ENCODE data around the gene ATP2B3.

The ATP2B3 gene

DNA sequence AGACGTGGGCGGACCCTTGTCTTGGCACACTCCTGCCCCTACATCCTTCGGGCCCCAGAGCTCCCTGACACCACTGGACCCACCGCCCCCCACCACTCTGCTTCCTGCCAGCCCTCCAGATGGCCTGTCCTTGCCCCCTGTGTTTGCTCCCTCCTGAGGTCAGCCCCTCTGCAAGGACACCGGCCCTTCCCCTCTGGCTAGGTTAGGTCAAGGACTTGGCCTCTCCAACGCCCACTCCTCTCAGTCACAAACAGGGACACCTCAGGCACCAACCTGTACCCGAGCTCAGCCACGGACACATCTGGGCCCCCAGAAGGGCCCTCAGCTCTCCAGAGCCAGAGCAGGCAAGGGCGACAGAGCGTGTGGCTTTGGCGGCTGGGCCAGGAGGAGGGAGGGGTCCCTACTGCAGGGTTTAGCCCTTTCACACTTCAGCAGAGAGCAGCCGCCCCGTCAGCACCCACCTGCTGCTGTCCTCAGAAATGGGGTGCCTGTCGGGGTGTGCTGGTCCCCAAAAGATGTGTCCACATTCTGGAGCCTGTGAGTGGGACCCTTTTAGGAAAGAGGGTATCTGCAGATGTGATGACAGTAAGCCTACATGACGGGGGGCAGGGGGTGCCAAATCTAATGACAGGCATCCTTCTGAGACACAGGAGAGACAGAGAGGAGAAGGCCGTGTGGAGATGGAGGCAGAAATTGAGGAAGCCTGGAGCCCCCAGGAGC lies 106.0 kb downstream of the ATP2B3 start:
- FAIRE-seq: no peak

DNA sequence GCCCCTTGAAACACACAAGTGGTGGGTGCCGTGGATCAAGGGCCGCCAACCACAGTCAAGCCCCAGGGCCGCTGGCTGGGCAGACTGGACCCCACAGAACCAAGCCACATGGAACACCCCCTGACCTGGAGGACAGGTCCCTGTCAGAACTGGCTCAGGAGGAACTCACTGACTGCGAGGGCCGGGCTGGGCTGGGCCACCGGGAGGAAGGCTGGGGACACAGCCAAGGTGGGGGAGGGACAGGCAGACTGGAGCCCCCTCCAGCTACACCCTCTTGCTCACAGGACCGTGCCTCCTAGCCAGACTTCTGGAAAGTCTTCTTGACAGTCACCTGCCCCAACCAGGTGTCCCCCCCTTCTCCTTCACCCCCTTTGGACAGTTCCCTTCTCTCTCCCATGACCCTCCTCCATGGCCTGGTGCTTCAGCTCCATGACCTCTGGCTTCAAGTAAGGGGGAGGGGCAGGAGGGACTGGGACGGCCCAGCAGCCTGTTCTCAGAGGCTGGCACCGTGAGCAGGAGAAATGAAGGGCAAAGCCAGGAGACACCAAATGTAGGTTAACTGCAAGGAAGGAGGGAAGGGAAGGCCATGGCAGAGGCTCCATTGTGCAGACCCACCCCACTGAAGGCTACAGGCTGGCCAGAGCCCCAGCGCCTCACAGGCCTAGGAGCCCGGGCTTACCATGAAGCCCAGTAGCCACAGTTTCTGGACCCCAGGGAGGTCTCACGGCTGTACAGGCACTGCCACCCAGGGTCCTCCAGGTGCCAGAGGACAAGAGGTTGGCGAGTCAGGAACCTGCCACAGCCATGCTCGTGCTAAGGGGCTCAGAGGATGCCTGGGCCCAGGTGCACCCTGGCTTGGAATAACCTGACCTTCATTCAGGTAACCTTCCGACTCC lies 107.0 kb downstream of the ATP2B3 start:
- no peak for FAIRE-seq

GRCh38 chrX:153625271-153626024 lies 108.0 kb downstream of the ATP2B3 start:
- FAIRE-seq: no peak

- no peak for FAIRE-seq
These were observed 108.7 kb downstream of the ATP2B3 start for GRCh38 chrX:153626025-153626633.

DNA sequence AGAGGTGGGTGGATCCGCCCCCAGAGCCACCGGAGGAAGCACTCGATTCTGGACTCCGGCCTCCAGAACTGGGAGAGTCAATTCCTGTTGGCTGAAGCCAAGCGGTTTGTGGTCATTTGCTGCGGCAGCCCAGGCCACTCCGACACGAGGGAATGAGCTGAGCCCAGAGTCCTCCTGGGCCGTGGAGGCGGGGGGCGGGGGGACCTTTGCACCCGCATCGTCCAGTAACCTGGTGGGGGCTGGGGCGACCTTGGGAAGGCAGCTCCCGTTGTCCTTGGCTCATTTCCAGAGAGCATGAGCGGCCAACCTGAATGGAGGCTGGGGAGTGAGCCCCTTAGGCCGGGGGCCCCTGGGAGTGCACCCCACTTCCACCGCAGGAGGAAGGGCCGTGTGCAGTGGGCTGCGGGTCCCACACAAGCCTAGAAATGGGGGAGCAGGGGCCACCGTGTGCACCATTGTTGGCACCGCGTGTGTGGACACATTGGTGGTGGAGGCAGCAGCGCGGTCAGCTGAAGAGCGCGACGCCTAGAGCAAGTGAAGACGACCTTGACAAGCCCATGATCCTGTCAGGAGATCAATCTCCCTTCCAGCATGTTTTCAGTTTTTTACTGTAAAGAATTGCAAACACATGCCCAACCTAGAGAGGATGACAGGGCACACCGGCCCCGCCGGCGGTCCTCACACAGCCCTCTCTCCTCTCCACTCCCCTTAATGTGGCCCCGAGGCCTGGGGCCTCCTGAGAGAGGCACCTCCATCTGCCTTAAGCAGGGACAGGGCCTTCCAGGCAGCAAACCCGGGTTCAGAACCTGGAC lies 109.6 kb downstream of the ATP2B3 start:
- FAIRE-seq: no peak

GRCh38 chrX:153627675-153628111 lies 110.3 kb downstream of the ATP2B3 start:
- FAIRE-seq: no peak

GRCh38 chrX:153628129-153628528 lies 110.7 kb downstream of the ATP2B3 start:
- FAIRE-seq: no peak

DNA sequence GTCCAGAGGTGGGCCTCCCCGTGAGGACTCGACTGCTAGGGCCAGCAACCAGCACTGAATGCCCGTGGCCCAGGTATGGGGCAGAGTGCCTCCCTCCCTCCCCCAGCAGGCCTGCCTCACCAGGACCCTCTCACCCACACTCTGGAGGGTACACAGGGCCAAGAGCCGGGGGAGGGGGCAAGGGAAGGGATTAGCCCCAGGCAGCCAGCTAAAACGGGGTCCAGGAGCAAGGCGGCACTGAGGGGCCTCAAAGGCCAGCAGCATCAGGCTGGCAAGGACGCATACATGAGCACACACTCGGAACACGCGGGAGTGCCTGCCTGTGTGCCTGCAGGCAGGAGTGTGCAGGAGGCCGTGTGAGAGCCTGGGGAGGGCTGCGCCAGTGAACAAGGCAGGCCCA lies 111.2 kb downstream of the ATP2B3 start:
- FAIRE-seq: no peak

GRCh38 chrX:153631346-153631745 lies 113.9 kb downstream of the ATP2B3 start:
- FAIRE-seq: no peak

GRCh38 chrX:153631907-153632594 lies 114.6 kb downstream of the ATP2B3 start:
- no peak for FAIRE-seq

Measured in G401.6 (cell line).